ENCODE measurements around the gene LGR6. TPM values are rescaled to one million over a fixed set of nuclear protein-coding genes. Genes with fewer than 3 reads are reported as not detected.

Gene LGR6
- total RNA-seq, 4 donors from 2014 or later = under 0.01 to 1.2 (median 0.78) TPM; not detected in 1

GRCh38 chr1:202302166-202302565, 108.6 kb downstream of the LGR6 start:
- 96% methylated on average over 9 of the region's 9 CpGs for WGBS

GRCh38 chr1:202304375-202304774, 110.8 kb downstream of the LGR6 start:
- Histone ChIP-seq H3K4me3 (no peak overlapping the region), H3K9me3 (no peaks in the 10 kb centered on the region), H3K36me3 (no peaks in the 10 kb centered on the region), H3K27me3 (no peaks in the 10 kb centered on the region), H3K27ac (replicated peaks in 1 of 4) (no peak overlapping the region), H3K4me1 (peaks cover 0 to 4% (median 0%) of the 10 kb centered on the region in 4 donors)
- intact Hi-C loops (cut with DNase I) = no loop called here
- no peak for DNase-seq (ENCODE audit: extremely low spot score)
- TF ChIP-seq EP300 (IDR thresholded peaks at IDR 0.05) = no peak
- no peak for TF ChIP-seq POLR2AphosphoS5 (IDR thresholded peaks at IDR 0.05)
- TF ChIP-seq, protein P1, sequence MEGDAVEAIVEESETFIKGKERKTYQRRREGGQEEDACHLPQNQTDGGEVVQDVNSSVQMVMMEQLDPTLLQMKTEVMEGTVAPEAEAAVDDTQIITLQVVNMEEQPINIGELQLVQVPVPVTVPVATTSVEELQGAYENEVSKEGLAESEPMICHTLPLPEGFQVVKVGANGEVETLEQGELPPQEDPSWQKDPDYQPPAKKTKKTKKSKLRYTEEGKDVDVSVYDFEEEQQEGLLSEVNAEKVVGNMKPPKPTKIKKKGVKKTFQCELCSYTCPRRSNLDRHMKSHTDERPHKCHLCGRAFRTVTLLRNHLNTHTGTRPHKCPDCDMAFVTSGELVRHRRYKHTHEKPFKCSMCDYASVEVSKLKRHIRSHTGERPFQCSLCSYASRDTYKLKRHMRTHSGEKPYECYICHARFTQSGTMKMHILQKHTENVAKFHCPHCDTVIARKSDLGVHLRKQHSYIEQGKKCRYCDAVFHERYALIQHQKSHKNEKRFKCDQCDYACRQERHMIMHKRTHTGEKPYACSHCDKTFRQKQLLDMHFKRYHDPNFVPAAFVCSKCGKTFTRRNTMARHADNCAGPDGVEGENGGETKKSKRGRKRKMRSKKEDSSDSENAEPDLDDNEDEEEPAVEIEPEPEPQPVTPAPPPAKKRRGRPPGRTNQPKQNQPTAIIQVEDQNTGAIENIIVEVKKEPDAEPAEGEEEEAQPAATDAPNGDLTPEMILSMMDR (IDR thresholded peaks at IDR 0.05) = no peak
- no peak for TF ChIP-seq POLR2A (IDR thresholded peaks at IDR 0.05; ENCODE audit: low read depth)
- WGBS = 82% methylated on average over 9 of the region's 9 CpGs

More at GRCh38 chr1:202302166-202302565, 108.6 kb downstream of the LGR6 start:
- Histone ChIP-seq H3K27me3 (no peaks in the 10 kb centered on the region), H3K27ac (replicated peaks in 1 of 4) (no peak overlapping the region), H3K36me3 (no peaks in the 10 kb centered on the region), H3K4me3 (no peak overlapping the region), H3K4me1 (peaks cover 0 to 4% (median 0%) of the 10 kb centered on the region in 4 donors), H3K9me3 (no peaks in the 10 kb centered on the region)
- TF ChIP-seq POLR2AphosphoS5 (IDR thresholded peaks at IDR 0.05) = no peak
- DNase-seq (ENCODE audit: extremely low spot score) = no peak
- intact Hi-C loops (cut with DNase I) = no loop called here

DNA sequence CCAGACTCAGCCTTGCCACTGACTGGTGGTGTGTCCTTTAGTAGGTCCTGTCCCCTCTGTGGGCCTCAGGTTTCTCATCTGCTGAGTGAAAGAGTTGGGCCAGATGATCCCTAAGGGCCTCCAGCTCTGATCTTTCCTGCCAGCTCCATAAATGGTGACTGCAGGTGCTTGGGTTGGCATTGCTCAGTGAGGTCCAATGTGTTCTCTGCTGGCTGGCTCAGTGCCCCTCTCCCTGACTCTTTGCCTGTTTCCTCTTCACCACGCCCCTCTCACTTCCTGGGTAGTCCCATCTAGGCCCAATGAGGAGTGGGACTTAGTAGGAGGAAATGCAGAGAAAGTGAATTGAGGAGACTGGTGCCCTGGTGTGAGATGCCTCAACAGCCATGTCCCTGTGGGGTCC, 111.6 kb downstream of the LGR6 start:
- Histone ChIP-seq H3K27ac (replicated peaks in 1 of 4) (no peak overlapping the region), H3K4me3 (no peak overlapping the region), H3K4me1 (peaks cover 0 to 4% (median 0%) of the 10 kb centered on the region in 4 donors), H3K9me3 (no peaks in the 10 kb centered on the region), H3K27me3 (no peaks in the 10 kb centered on the region), H3K36me3 (no peaks in the 10 kb centered on the region)
- no peak for DNase-seq (ENCODE audit: extremely low spot score)
- WGBS = 40% methylated on average over 1 of the region's 1 CpG
- intact Hi-C loops (cut with DNase I) = no loop called here
- TF ChIP-seq POLR2AphosphoS5 (IDR thresholded peaks at IDR 0.05) = no peak
- no peak for TF ChIP-seq POLR2A (IDR thresholded peaks at IDR 0.05; ENCODE audit: low read depth)

- TF ChIP-seq POLR2A (IDR thresholded peaks at IDR 0.05; ENCODE audit: low read depth) (no peak), EP300 (IDR thresholded peaks at IDR 0.05) (no peak), POLR2AphosphoS5 (IDR thresholded peaks at IDR 0.05) (no peak)
- TF ChIP-seq, protein P1 (IDR thresholded peaks at IDR 0.05) = no peak
- no peak overlapping the region for H3K4me3 ChIP-seq
- DNase-seq (ENCODE audit: extremely low spot score) = no peak
- H3K36me3 ChIP-seq = no peaks in the 10 kb centered on the region
- WGBS = 87% methylated on average over 8 of the region's 9 CpGs
- peaks cover 0 to 4% (median under 1%) of the 10 kb centered on the region in 4 donors for H3K4me1 ChIP-seq
- no peak overlapping the region for H3K27ac ChIP-seq (replicated peaks in 1 of 4)
- intact Hi-C loops (cut with DNase I) = no loop called here
- H3K9me3 ChIP-seq = no peaks in the 10 kb centered on the region
- peaks cover 0 to 3% (median 0%) of the 10 kb centered on the region in 4 donors for H3K27me3 ChIP-seq
These were observed 113.1 kb downstream of the LGR6 start for GRCh38 chr1:202306535-202307345.

GRCh38 chr1:202310071-202310725, 116.6 kb downstream of the LGR6 start:
- no peak overlapping the region for H3K4me3 ChIP-seq
- no peak overlapping the region for H3K27ac ChIP-seq (replicated peaks in 1 of 4)
- H3K9me3 ChIP-seq = no peaks in the 10 kb centered on the region
- TF ChIP-seq POLR2AphosphoS5 (IDR thresholded peaks at IDR 0.05) = no peak
- peaks cover 0 to 6% (median 3%) of the 10 kb centered on the region in 4 donors for H3K4me1 ChIP-seq
- no peak for DNase-seq (ENCODE audit: extremely low spot score)
- peaks cover 0 to 11% (median 0%) of the 10 kb centered on the region in 4 donors for H3K27me3 ChIP-seq
- H3K36me3 ChIP-seq = no peaks in the 10 kb centered on the region
- intact Hi-C loops (cut with DNase I) = no loop called here

DNA sequence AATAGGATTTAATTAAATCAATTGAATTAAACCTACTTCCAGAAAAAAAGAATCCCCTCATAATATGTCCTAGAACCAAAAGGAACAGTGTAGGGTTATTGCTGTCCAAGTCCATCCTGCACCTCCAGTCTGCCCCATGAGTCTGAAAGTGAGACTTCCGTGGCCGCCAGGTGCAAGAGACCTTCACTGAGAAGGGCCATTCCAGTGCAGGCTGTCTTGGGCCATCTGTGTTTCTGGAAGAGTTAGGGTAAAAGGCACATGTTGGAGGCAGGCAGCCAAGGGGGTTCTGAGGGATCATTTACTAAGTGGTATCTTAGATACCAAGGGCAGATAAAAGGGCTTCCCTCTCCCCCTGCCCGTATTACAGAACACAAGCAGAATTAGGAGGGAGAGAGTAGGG, 117.1 kb downstream of the LGR6 start:
- TF ChIP-seq POLR2AphosphoS5 (IDR thresholded peaks at IDR 0.05) (no peak), EP300 (IDR thresholded peaks at IDR 0.05) (no peak), POLR2A (IDR thresholded peaks at IDR 0.05; ENCODE audit: low read depth) (no peak)
- TF ChIP-seq, protein P1 (IDR thresholded peaks at IDR 0.05) = no peak
- H3K4me3 ChIP-seq = no peak overlapping the region
- no peak overlapping the region for H3K27ac ChIP-seq (replicated peaks in 1 of 4)
- no peak for DNase-seq (ENCODE audit: extremely low spot score)
- H3K9me3 ChIP-seq = no peaks in the 10 kb centered on the region
- intact Hi-C loops (cut with DNase I) = no loop called here
- H3K27me3 ChIP-seq = peaks cover 0 to 11% (median 0%) of the 10 kb centered on the region in 4 donors
- no peaks in the 10 kb centered on the region for H3K36me3 ChIP-seq
- H3K4me1 ChIP-seq = peaks cover 0 to 6% (median 3%) of the 10 kb centered on the region in 4 donors
- 92% methylated on average over 3 of the region's 3 CpGs for WGBS

Measured in esophagus muscularis mucosa (tissue), 4 donors.